ENCODE measurements around the gene MORC3.

DNA sequence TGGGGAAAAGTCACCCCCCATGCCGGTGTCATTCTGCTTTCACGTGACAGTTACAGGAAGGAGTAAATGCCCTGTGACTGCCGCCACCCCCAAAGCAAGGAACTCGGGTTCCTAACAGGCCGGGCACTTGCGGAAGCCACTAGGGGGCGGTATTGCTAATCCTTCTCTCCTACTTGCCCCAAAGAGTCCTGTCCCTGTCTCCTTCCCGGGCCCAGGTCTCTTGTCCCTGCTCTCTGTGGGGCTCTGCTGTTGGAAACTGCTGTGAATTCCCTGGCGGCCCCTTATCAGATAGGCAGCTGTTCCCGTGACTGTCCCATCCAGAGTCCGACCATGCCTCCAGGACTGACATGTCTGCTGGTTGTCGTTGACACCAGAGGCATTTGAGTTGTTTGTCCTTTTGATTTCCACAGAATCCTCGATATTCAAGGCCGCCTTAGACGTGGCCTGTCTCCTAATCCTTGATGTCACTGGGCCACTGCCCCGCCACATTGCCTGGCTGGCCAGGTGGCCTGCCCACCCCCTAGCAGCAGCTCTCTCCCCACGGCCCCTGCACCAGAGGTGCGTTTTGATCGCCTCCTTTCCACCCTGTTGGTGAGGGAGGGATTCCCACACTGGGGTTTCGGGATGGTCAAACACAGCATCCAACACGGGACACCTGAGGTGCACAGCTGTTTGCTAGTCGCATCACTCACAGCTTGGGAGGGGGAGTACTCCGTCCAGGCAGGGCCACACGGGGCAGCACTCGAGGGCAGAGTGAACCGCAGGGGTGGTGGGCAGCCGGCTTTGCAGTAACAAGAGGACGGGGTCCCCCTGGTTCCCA, 102.5 kb downstream of the MORC3 start:
- TF ChIP-seq, protein P1, sequence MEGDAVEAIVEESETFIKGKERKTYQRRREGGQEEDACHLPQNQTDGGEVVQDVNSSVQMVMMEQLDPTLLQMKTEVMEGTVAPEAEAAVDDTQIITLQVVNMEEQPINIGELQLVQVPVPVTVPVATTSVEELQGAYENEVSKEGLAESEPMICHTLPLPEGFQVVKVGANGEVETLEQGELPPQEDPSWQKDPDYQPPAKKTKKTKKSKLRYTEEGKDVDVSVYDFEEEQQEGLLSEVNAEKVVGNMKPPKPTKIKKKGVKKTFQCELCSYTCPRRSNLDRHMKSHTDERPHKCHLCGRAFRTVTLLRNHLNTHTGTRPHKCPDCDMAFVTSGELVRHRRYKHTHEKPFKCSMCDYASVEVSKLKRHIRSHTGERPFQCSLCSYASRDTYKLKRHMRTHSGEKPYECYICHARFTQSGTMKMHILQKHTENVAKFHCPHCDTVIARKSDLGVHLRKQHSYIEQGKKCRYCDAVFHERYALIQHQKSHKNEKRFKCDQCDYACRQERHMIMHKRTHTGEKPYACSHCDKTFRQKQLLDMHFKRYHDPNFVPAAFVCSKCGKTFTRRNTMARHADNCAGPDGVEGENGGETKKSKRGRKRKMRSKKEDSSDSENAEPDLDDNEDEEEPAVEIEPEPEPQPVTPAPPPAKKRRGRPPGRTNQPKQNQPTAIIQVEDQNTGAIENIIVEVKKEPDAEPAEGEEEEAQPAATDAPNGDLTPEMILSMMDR (tag by site-specific recombination; IDR thresholded peaks at IDR 0.05): peak; percentile 76
- TF ChIP-seq, protein P2, sequence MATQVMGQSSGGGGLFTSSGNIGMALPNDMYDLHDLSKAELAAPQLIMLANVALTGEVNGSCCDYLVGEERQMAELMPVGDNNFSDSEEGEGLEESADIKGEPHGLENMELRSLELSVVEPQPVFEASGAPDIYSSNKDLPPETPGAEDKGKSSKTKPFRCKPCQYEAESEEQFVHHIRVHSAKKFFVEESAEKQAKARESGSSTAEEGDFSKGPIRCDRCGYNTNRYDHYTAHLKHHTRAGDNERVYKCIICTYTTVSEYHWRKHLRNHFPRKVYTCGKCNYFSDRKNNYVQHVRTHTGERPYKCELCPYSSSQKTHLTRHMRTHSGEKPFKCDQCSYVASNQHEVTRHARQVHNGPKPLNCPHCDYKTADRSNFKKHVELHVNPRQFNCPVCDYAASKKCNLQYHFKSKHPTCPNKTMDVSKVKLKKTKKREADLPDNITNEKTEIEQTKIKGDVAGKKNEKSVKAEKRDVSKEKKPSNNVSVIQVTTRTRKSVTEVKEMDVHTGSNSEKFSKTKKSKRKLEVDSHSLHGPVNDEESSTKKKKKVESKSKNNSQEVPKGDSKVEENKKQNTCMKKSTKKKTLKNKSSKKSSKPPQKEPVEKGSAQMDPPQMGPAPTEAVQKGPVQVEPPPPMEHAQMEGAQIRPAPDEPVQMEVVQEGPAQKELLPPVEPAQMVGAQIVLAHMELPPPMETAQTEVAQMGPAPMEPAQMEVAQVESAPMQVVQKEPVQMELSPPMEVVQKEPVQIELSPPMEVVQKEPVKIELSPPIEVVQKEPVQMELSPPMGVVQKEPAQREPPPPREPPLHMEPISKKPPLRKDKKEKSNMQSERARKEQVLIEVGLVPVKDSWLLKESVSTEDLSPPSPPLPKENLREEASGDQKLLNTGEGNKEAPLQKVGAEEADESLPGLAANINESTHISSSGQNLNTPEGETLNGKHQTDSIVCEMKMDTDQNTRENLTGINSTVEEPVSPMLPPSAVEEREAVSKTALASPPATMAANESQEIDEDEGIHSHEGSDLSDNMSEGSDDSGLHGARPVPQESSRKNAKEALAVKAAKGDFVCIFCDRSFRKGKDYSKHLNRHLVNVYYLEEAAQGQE (tag by site-specific recombination; IDR thresholded peaks at IDR 0.05): no peak
